ENCODE measurements around the gene ACLY.
"Not testable (repeated sequence)": the region's sequence is repeated elsewhere in the genome, so short reads cannot be mapped to it uniquely, and the experiment has no call there.

ACLY gene

DNA sequence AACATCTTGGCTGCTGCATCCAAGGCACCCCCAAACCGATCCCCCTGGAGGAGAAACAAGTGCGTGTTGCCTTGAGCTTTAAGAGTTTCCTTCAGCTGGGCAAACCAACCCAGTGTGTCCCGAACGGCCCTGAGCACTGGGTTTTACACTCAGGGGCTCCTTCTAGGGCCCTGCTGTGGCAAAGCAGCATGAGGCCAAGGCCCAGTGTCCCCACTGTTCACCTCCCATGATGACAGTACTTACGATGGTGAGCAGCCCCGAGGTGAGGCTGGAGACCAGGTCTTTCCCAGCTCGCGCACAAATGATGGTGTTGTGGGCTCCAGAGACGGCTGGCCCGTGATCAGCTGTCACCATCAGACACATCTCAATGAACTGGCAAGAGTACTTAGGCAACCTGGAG is 47.0 kb downstream of the ACLY start:
- DNase-seq (ENCODE audit: low read depth), result no peak

DNA sequence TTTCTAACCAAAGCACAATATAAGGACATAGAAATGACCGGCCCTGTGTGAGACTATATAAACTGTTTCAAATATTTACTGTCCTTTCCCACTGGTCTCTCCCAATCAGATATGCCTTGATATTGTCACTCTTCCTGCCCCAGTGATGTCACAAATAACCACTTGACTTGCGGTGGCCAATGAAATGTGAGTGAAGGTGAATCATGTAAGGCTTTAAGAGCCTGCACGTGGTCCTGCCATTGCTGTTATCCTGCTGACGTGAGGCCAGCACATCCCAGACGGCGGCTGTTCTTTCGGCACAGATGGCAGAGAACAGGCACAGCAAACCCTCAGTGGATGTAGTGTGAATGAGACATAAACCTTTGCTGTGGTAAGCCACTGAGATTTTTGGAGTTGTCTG is 48.1 kb downstream of the ACLY start:
- no peak for DNase-seq (ENCODE audit: low read depth)

DNA sequence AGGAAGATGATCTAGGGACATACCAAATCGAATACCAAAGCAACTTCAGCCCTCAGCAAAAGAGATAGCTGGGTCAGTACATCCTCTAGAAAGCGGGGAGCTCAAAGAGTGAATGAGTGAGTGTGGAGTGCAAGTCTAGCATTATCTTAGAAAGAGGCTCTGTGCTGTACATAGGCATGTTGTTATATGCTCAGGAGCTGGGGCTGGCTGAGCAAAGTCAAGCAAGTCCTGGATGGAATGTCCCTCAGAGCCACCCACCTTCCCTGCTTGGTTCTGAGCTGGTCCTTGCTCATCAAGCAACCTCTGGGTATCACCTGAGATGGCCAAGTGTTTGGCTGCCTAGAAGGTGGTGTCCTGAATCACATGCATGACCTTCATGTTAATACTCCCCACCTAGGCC is 48.7 kb downstream of the ACLY start:
- DNase-seq (ENCODE audit: low read depth), result no peak

DNA sequence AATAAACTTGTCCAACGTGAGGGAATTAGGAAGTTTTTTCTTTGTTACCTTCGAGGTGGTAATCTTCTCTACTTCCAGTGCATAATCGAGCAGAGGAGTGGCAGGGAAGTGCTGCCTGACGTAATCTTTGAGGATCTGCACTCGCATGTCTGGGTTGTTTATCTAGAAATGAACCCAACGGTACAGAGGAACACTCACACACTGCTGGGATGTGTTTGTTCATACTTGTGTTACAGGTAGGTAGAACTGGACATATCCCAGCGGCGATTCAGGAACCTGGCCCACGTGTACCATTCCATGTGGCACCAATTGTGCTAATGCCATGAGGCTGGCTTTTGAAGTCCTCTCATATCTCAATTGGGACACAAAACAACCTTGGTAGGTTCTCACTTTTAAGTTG is 49.3 kb downstream of the ACLY start:
- DNase-seq (ENCODE audit: low read depth), result no peak

DNA sequence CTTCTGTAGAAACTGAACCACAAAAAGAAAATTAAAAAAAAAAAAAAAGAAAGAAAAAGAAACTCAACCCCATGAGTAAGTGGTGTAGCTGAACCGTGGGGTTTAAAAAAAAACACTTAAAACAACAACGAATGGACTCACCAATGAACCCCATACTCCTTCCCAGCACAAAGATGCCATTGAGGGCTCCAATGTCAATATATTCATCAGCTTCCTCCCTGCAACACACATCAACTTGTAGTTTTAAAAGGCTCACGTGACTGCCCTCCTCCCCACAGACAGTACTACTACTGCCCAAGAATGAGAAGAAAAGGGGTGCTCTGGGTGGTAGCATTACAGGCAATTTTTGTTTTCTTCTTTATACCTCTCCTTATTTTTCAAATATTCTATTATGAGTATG is 50.2 kb downstream of the ACLY start:
- no peak for DNase-seq (ENCODE audit: low read depth)

DNA sequence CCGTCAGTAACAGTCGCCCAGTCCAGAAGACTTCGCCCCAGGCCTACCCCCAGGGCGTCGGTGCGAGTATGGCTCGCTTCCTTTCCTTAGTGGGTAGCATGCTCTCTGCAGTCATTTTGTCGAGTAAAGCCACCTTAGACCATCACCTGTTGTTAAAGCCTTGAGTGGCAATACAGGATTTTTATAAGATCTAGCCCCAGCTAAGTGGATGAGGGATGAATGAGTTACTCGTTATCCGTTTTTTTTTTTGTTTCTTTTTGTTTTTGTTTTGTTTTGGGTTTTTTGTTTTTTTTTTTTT is 53.2 kb downstream of the ACLY start:
- no peak for DNase-seq (ENCODE audit: low read depth)

DNA sequence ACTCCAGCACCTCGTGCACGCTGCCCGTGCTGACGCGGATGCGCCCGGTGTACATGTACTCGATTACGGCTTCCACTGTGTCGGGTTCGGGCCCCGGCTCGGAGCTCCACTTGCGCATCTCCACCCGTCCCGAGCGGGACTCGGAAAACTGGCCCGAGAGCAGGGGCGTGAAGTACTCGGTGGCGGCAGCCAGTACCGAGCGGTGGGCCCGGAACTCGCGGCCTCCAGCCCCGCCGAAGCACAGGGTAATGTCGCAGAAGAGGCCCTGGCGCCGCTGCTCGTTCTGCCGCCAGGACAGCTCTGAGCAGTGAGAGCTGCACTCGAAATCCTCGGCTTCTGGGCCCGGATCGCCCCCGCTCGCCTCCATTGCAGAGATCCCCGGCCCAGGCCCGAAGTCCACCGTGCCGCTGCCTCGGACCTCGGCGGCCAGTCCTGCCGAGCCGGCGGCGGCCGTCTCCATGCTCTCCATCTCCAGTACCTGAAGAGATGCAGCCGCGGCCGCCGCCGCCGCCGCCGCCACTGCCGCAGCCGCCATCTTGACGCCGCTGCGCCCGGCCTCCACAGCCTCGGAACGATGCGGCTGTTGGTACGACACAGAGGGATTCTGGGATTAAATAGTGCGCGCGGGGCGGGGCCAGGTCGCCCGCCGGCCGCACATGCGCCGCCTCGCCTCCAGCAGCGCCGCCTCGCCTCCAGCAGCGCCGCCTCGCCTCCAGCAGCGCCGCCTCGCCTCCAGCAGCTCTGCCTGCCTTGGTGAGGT is 53.7 kb downstream of the ACLY start, which contains the start of gene KLHL11:
KLHL11 (minus strand) TSS at position 588 of the 760 bp plus-strand sequence; CDS start at position 535, 53 bp downstream.
- DNase-seq (ENCODE audit: low read depth), result peak; percentile 84

DNA sequence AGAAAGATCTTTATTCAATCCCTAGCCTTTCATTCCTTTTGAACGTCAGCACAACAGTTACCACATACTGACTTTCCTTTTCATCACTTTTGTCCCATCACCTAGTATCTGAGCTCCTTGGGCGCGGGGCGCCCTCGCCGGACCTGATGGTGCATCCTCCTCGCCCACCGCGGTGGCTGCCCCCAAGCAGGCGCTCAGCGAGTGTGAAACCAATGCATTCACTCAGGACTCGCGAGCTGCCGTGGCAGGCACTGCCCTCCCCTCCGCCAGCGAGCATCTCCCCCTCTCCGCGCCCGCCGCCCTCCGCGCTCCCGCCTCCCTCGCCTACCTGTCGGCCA is 54.3 kb downstream of the ACLY start:
- DNase-seq (ENCODE audit: low read depth), result no peak

DNA sequence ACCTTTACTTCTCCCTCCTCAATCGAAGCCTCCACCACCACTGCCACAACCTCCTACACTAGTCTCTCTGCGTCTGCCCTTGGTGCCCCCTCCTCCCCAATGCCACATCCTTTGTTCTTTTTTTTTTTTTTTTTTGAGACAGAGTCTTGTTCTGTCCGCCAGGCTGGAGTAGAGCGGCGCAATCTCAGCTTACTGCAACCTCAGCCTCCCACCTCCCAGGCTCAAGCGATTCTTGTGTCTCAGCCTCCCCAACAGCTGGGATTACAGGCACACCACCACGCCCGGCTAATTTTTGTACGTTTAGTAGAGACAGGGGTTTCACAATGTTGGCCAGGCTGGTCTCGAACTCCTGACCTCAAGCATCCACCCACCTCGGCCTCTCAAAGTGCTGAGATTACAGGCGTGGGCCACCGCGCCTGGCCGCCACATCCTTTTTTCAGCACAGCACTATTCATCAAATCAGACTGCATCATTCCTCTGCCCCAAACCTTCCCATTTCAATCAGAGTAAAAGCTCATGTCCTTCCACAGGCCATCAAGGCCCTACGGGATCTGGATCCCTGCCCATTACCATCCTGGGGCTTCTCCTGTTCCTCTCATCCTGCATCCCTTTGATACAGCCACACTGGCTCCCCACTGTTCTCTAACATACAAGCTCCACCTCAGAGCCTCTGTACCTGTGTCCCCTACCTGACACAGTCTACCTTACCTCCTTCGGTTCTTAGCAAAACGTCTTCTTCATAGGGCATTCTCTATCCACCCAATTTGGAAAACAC is 55.5 kb downstream of the ACLY start:
- no peak for DNase-seq (ENCODE audit: low read depth)

DNA sequence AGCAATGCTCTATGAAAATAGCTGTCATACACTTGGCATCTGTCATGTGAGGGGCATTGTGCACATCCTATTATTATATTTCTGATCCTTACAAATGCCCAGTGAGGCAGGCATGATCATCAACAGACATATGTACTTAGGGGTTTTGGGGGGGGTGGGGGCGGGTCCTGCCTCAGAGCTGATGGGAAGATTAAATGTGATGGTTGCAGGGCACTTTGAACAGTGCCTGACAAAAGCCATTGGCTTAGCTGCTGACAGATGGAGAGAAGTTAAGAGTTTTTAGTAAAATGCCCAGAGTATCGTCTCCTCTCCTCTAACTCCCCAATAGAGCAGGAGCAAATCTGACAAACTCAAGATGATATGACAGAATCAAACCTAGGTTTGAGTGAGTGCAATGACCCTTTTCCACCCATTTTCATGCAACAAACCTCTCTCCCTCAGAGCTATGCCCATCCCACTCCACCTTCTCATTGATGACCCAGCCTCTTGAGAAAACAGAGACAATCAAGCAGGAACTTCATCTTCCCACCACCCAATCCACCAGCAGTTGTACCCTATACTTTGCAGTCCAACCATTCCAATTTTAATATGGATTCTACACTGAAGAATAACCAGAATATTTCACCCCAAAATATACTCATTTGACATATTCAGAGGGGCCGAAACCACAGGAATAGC is 58.4 kb downstream of the ACLY start:
- no peak for DNase-seq (ENCODE audit: low read depth)

DNA sequence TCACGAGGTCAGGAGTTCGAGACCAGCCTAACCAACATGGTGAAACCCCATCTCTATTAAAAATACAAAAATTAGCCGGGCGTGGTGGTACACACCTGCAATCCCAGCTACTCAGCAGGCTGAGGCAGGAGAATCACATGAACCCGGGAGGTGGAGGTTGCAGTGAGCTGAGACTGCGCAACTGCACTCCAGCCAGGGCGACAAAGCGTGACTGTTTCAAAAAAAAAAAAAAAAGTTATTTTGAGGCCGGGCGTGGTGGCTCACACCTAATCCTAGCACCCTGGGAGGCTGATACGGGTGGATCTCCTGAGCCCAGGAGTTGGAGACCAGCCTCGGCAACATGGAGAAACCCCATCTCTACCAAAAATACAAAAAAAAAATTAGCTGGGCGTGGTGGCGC is 67.4 kb downstream of the ACLY start:
- not testable (repeated sequence) for DNase-seq (ENCODE audit: low read depth)

DNA sequence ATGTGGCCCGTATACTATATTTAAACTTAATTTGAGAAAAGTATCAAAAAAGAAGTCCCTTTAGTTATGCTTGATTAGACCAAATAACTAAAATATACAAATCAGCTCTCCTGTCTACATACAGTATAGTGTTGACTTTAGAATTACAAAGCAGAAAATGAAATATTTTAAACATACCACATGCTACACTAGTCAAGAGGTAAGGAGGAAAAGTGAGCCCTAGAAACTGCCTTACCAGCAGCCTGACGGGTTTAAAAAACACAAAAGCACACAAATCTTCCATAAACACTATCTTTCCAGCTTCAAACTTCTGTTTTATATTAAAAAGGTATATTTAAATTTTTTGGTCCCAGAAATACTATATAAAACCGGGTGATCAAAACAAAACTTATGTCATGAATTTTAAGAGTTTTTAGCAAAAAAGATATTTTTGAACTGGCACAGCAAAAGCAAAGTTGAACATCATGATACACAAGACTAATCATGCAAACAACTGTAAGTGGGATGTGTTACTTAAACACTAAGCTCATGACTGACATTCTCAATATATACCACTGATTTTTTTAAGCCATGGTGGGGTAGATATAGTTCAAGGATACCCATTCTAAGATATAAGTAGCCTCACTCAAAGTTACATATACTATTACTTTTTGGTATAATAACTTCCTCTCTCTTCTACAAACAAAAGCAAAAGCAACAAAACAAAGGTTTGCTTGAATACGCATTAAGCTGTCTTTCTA is 69.3 kb downstream of the ACLY start:
- no peak for DNase-seq (ENCODE audit: low read depth)

DNA sequence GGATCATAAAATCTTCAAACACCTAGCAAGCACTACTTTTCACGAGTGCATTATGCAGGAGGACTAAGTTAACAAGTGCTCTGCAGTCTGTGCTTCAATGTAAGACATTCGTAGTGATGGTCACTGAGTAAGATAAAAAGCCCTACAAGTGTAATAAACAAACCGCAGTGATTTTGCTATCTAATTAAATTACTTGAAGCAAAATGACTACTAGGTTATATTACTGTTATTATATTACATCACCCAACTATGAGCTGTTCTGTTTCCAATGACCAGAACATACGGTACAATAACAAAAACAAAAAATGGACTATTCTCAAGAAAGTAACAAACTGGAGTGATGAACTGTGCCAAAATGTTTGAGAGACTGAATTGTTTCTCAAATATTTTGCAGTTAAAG is 70.0 kb downstream of the ACLY start:
- DNase-seq (ENCODE audit: low read depth), result no peak

DNA sequence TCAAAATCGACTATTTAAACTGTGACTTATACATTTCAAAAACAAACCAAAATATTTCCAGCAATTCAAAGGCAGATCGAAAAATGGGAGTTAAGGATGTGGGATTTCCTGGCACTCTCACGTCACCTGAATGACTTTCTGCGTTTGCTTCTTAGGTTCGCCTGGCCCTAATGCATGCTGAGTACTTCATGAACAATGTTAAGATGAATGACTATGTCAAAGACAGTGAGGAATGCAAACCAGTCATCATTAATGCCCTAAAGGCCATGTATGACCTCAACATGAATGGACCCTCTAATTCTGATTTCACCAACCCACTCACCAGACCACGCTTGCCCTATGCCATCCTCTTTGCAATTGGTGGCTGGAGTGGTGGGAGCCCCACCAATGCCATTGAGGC is 73.8 kb downstream of the ACLY start:
- DNase-seq (ENCODE audit: low read depth), result no peak

DNA sequence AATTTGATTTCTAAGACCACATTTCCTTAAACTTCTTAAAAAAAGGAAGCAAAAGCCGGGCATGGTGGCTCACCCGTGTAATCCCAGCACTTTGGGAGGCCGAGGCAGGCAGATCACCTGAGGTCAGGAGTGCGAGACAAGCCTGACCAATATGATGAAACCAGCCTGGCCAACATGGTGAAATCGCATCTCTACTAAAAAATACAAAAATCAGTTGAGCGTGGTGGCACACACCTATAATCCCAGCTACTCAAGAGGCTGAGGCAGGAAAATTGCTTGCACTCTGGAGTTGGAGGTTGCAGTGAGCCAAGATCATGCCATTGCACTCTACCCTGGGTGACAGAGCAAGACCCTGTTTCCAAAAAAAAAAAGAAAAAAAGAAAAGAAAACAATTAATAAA is 78.0 kb downstream of the ACLY start:
- DNase-seq (ENCODE audit: low read depth), result not testable (repeated sequence)

DNA sequence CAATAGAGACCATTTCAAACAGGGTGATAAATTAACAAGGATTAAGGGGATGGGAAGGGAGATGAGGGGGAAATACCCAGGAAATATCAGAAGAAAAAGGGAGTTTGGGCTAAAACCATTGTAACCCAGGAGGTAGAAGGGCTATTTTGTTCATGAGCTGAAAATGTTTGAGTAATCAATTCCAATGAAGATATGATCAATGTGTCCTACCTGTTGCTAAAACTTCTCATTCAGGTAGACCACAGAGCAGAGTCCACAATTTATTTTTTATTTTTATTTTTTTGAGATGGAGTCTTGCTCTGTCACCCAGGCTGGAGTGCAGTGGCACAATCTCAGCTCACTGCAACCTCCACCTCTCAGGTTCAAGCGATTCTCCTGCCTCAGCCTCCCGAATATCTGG is 79.3 kb downstream of the ACLY start:
- not testable (repeated sequence) for DNase-seq (ENCODE audit: low read depth)

DNA sequence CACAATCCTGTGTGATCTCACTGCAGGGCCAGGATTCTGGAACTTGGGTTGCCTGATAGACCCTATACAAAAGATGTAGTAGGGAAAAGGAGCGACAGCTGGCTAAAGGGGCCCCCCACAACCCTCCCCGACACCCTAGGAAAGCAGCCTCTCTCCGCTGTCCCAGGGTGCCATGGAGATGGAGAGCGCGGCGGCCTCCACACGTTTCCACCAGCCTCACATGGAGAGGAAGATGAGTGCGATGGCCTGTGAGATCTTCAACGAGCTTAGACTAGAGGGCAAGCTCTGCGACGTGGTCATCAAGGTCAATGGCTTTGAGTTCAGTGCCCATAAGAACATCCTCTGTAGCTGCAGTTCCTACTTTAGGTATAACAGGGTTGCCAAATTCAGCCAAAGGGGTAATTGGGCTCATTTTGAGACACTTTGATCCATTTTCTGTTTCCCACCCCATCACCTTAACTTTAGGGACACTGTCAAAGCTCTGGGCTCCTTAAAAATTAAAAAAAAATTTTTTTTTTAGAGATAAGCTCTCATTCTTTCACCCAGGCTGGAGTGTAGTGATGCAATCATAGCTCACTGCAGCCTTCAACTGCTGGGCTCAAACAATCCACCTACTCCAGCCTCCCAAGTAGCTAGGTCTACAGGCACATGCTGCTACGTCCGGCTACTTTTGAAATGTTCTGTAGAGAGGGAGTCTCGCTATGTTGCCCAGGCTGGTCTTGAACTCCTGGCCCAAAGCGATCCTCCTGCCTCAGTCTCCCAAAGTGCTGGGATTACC is 80.8 kb downstream of the ACLY start, which contains the start of gene KLHL10:
KLHL10 (plus strand) TSS at position 65 of the 778 bp plus-strand sequence; CDS start at position 173, 108 bp downstream.
- no peak for DNase-seq (ENCODE audit: low read depth)

DNA sequence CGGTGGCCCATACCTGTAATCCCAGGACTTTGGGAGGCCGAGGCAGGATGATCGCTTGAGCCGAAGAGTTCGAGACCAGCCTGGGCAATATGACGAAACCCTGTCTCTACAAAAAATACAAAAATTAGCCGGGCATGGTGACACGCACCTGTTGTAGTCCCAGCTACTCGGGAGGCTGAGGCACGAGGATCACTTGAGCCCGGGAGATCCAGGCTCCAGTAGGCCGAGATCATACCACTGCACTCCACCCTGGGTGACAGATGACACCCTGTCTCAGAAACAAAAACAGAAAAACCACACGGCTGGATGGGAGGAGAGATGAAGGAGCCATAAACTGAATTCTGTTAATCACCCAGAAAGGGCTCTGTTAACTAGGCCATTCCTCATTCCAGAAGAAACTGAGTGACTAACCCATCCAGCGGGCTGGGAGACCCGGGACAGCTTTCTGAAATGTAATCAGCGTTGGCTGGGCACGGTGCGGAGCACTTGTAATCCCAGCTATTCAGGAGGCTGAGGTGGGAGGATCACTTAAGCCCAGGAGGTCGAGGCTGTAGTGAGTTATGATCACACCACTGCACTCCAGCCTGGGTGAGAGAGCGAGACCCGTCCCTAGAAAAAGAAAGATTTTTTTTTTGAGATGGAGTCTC is 82.1 kb downstream of the ACLY start:
- DNase-seq (ENCODE audit: low read depth), result no peak

DNA sequence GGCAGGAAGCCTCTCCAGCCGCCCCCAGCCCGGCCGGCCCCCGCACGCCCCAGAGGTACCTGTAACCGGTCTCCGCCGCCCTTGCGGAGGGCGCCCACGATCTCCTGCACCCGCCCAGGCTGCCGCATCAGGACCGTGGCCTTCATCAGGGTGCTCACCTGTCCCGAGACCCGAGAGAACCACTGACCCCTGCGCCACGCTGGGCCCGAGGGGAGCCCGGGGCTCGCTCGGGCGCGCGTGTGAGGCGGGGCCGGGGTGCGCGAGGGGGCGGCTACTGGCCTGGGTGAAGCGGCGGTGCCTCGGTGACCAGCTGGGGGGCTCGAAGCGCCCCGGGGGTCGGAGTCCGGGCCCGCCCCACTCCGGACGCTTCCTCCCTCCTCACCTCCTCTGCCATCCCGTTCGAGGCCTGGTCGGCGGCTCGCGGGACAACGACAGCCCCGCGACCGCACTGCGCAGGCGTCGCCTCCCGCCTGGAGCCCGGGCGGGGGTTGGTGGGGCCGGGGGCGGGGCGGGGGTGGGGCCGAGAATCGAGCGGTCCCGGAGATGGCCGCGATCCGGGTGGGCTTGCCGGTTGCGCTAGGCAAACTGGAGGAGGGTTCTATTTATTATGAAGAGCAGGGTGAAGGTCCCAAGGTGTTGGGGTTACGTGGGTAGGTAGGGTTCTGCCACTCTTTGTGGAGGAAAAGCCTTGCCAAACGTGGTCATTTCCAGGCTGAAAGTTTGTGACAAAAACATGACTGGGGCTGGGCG is 82.8 kb downstream of the ACLY start, which contains the start of gene NT5C3B:
NT5C3B (minus strand) TSS at position 433 of the 750 bp plus-strand sequence; CDS start at position 394, 39 bp downstream.
- peak; percentile 44 for DNase-seq (ENCODE audit: low read depth)

DNA sequence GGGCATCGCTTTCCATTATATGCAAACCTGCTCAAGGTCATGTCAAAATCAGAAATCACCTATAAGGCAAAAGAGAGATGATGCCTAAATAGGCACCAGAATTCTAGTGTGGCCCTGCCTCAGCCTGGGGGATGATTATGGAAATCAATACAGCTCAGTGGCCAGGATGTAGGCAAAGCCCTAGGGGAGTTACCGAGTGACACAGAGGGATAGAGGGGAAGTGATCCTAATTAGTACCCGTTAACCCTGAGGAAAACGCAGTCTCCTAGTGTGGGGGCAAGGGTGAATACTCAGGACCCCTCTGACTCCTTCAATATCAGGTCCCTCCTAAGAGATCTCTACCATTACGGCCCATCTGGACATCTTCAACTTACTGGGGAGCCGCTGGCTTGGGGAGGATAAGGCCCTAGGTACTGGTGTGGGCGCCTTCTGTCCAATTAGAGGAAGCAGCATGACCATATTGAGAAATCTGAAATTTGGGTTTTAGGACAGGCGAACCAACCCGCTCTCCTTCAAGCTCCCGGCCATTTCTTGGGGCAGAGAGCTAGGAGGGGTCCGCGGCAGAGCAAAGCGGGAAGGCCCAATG is 83.4 kb downstream of the ACLY start:
- no peak for DNase-seq (ENCODE audit: low read depth)
